Ovary (tissue), 3 donors: ENCODE measurements around the gene IL20.

Experiments used
- CTCF ChIP-seq, 3 donors: fragments of 450-650 bp in 2 of 3; fragments of 200-600 bp in 1 of 3; IDR thresholded peaks; one replicate each; pipeline versions ENCODE4 v1.5.1 to v1.8.0; 2016 to 2022; ENCODE audit warnings: antibody characterized with exemption in 3 of 3, mild to moderate bottlenecking in 1 of 3
- EP300 ChIP-seq: sonication (generic); formaldehyde crosslinking; IDR thresholded peaks from one replicate; pipeline ENCODE4 v1.6.1; 2017; ENCODE audit warnings: antibody characterized with exemption
- POLR2A ChIP-seq: fragments of 450-650 bp; IDR thresholded peaks from one replicate; pipeline ENCODE4 v1.6.1; 2017; ENCODE audit warnings: antibody characterized with exemption, mild to moderate bottlenecking, moderate library complexity
- donor health status: DM: no; HTN: no; CAD: no.

- no peak for TF ChIP-seq CTCF (IDR thresholded peaks at IDR 0.05)
- no peak for TF ChIP-seq POLR2A
- TF ChIP-seq EP300 = no peak
These were observed 2.8 kb downstream of the IL20 start for GRCh38 chr1:206868264-206868663.
